Measurements from ENCODE around the gene PRTFDC1. TPM values are rescaled to one million over a fixed set of nuclear protein-coding genes. Genes with fewer than 3 reads are reported as not detected.

The PRTFDC1 gene
- total and polyA plus RNA-seq, 2 donors (not counting 3 experiments of a cell fraction or from before 2014, with no cell fraction given) = 22.0 to 27.0 TPM

DNA sequence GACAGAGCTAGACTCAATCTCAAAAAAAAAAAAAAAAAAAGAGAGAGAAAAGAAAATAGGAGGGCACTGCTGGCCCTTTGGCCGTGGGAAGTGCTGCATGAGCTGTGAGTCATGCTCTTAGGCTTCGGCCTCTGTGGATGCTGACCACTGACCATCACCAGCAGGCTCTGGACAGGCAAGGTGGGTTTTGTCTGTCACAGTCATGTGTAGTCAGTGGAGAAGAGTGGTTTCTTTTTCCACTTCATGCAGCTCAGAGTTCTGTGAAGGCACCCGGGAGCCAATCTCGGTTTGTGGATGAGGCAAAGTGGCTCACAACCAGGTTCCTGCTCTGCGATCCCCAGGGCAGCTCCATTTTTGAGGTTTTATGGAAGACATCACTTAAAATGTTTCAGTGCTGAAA, 58.1 kb downstream of the PRTFDC1 start:
- H3K4me1 ChIP-seq (ENCODE audit: control insufficient read depth, extremely low read depth, insufficient read depth, low read length) = peaks cover 26% of the 10 kb centered on the region
- no peaks in the 10 kb centered on the region for H3K9me3 ChIP-seq (replicated peaks; ENCODE audit: control insufficient read depth, insufficient read depth, low read length)
- no peaks in the 10 kb centered on the region for H3K27me3 ChIP-seq (ENCODE audit: control insufficient read depth in 2 of 2, insufficient read depth in 2 of 2, low read length in 2 of 2)
- H2AFZ ChIP-seq (ENCODE audit: low read depth, low read length) = no peak overlapping the region
- H3K27ac ChIP-seq (ENCODE audit: insufficient read depth, low read depth, low read length) = no peak overlapping the region
- CTCF ChIA-PET = interaction anchor here (0.6 to 1.9 kb wide), 5 partner anchors 12 to 173 kb away, joined by 3 to 6 read pairs (median 5); no protein-coding TSS in a partner anchor
- FAIRE-seq (peak; percentile 35), DNase-seq (ENCODE audit: low read depth, low spot score) (peak; percentile 52)
- no peak overlapping the region for H3K4me3 ChIP-seq (replicated peaks in 1 of 3; ENCODE audit: insufficient read depth in 1 of 3, low read depth in 1 of 3, low read length in 3 of 3)
- H3K36me3 ChIP-seq (ENCODE audit: control insufficient read depth in 2 of 2, extremely low read depth in 1 of 2, insufficient read depth in 2 of 2, low read length in 2 of 2) = no peaks in the 10 kb centered on the region
- no TSS peak for BruUV-seq (replicated peaks)
- POLR2A ChIA-PET = interaction anchor here (0.6 to 0.7 kb wide), 2 partner anchors 31 to 52 kb away, joined by 6 read pairs; no protein-coding TSS in a partner anchor
- TF ChIP-seq GATA2 (IDR thresholded peaks at IDR 0.05; ENCODE audit: insufficient read depth, insufficient read length, low read depth, low read length) (no peak), POLR2A (IDR thresholded peaks at IDR 0.05; ENCODE audit: low read depth, low read length) (no peak), JUN (IDR thresholded peaks at IDR 0.05; ENCODE audit: borderline replicate concordance, insufficient read depth, insufficient read length, low read depth) (peak; percentile 25), FOS (IDR thresholded peaks at IDR 0.05; ENCODE audit: borderline replicate concordance, insufficient read depth, low read length) (peak; percentile 60), EZH2 (IDR thresholded peaks at IDR 0.05; ENCODE audit: borderline replicate concordance, low read depth, low read length, severe bottlenecking) (no peak), POLR2AphosphoS5 (IDR thresholded peaks at IDR 0.05; ENCODE audit: insufficient read depth, low read depth, low read length) (no peak), MYC (IDR thresholded peaks at IDR 0.05; ENCODE audit: low read depth, low read length) (no peak)
- TF ChIP-seq, protein P1, sequence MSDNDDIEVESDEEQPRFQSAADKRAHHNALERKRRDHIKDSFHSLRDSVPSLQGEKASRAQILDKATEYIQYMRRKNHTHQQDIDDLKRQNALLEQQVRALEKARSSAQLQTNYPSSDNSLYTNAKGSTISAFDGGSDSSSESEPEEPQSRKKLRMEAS (IDR thresholded peaks at IDR 0.05; ENCODE audit: insufficient read depth, insufficient read length) = no peak
- TF ChIP-seq, protein P2, sequence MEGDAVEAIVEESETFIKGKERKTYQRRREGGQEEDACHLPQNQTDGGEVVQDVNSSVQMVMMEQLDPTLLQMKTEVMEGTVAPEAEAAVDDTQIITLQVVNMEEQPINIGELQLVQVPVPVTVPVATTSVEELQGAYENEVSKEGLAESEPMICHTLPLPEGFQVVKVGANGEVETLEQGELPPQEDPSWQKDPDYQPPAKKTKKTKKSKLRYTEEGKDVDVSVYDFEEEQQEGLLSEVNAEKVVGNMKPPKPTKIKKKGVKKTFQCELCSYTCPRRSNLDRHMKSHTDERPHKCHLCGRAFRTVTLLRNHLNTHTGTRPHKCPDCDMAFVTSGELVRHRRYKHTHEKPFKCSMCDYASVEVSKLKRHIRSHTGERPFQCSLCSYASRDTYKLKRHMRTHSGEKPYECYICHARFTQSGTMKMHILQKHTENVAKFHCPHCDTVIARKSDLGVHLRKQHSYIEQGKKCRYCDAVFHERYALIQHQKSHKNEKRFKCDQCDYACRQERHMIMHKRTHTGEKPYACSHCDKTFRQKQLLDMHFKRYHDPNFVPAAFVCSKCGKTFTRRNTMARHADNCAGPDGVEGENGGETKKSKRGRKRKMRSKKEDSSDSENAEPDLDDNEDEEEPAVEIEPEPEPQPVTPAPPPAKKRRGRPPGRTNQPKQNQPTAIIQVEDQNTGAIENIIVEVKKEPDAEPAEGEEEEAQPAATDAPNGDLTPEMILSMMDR (IDR thresholded peaks at IDR 0.05; ENCODE audit: extremely low read depth in 1 of 2, insufficient read depth in 1 of 2, low read depth in 1 of 2, low read length in 2 of 2) = no peak
- H3K9ac ChIP-seq (replicated peaks; ENCODE audit: extremely low read depth, insufficient read depth, low read length) = no peak overlapping the region
- H3K79me2 ChIP-seq (ENCODE audit: control insufficient read depth, insufficient read depth, low read length) = no peaks in the 10 kb centered on the region
- dilution Hi-C loops (cut with MboI; ENCODE audit: extremely low pct_ligation_motif_present, low sequenced_read_pairs) (no loop called here), intact Hi-C loops (cut with micrococcal nuclease) (loop anchor here (5.0 kb wide), 1 partner anchor 42 kb away; no protein-coding TSS in a partner anchor)
- no peak overlapping the region for H3K4me2 ChIP-seq (ENCODE audit: insufficient read depth, low read length)
- no peaks in the 10 kb centered on the region for H4K20me1 ChIP-seq (replicated peaks; ENCODE audit: control insufficient read depth, extremely low read depth, insufficient read depth, low read length)
- H3K9me1 ChIP-seq (replicated peaks; ENCODE audit: control insufficient read depth, extremely low read depth, insufficient read depth, low read length) = no peaks in the 10 kb centered on the region

Data from endothelial cell of umbilical vein (primary cell).